HG02943 (cell line): ENCODE data around the gene SREBF2.
A peak's percentile ranks its signal among the peaks of the same experiment; 100 is the strongest.
"Not testable (repeated sequence)": the region's sequence is repeated elsewhere in the genome, so short reads cannot be mapped to it uniquely, and the experiment has no call there.

ENCODE experiments used
- ATAC-seq: cut with Tn5 transposase; IDR thresholded peaks from one replicate; pipeline ENCODE4 v1.9.1; 2021; ENCODE audit warnings: mild to moderate bottlenecking, low read depth, moderate library complexity; ENCODE audit not compliant: unreplicated experiment

Gene SREBF2

DNA sequence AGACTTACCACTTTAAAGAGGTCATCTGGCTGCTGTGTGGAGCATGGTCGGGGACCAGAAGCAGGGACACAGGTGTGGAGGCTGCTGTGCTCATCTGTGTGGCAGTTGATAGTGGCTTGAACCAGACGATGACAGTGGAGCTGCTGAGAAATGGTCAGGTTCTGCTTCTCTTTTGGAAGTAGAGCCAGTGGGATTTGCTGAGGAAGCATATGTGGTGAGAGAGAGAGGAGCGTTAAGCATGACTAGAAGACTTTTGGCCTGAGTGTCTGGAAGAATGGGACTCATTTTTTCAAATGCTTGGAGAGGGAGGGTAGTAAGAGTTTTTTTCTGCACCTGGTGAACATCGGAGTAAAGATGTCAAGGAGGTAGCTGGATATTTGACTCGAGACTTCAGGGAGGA, 12.5 kb upstream of the SREBF2 start:
- ATAC-seq = no peak

GRCh38 chr22:41821471-41822316, 11.2 kb upstream of the SREBF2 start:
- ATAC-seq = no peak

DNA sequence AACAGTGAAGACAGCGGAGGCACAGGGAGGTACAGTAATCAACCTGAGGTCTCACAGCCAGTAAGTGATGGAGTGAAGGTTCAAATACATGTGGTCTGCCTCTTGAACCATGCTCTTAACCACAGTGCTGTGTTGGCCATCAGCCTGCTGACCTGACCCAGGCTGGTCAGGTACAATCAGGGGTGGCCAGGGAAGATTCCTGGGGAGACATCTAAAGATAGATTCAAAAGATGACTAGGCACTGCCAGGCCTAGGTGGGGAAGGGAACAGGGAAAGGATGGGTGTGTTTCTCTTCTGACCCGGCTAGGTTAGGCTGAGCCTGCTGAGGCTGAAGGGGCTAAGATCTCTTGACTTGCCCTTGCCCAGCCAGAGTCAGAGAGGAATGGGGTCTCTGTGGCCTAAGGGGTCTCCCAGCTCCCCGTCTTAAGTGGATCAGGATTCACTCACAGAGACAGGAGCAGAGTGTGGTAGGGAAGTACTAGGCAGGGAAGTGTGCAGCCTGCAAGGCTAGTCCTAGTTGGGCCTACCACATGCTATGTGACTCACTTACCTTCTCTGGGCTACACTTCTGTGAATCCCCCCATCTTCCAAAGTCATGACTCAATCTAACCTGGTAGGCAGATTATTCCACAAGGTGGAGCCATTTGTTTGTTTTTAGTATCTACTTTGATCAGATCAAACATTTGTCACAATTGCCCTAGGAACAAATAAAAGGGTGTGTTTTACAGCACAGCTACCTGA, 10.4 kb upstream of the SREBF2 start:
- ATAC-seq = no peak

GRCh38 chr22:41823797-41824196, 9.1 kb upstream of the SREBF2 start:
- no peak for ATAC-seq

- ATAC-seq = no peak
Measured at GRCh38 chr22:41825376-41825775, 7.5 kb upstream of the SREBF2 start.

DNA sequence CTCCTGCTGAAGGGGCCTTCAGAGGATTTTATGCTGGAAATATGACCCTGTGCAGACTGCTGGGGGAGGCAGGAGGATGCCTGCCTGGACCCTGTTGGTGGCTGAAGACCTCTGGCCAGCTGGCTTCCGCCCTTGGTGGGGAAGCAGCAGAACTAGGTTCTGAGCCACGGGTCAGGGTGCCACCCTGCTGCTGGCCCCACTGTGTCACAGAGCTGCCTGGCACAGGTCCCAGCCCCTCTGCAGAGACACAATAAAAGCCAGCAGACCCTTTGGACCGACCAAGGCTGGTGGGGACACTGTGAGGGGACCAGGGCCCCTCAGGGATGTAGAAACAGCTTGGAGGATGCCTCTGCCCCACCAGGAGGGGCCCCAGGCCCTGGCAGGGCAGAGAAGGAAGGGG, 6.9 kb upstream of the SREBF2 start:
- no peak for ATAC-seq

DNA sequence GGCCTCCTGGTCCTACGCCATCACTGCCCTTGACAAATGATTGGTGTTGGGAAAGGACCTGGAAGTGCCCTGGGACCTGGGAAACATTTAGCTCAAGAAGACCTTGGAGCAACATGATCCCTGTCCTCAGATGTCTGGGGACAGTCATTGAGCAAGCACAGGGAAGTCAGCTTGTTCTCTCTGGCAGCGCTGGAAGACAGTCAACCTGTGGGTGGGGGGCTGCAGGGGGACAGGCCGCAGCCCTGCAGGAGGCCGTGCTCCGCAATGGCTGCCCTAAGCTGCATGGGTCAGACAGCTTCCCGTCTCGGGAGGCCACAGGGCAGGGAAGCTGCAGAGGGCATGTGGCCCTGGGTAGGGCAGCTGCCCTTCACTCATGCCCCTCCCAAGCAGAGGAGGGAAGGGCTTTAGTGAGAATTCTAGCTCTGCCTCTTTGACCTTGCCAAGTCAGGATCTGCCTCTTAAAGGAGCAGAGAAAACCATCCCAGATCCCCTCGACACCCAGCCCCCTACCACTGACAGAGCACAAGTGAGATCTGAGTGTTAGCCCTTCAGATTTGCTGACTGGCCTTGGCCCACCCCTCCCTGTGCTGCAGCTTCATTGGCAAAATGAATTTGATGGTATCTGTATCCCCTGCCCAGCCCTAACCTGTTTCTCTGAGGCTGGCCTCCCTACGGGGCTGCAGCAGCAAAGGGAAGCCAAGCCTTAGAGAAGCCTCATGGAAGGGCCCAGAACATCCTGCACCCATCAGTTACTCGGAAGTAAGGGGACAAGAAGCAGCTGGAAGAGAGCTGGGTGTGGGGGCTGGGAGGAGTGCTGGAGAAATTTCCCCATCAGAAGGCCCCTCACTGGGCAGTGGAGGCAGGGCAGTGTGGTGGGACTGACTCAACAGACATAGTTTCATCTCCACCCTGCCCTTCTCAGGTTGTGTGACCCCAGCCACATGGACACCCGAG, 6.2 kb upstream of the SREBF2 start:
- no peak for ATAC-seq

DNA sequence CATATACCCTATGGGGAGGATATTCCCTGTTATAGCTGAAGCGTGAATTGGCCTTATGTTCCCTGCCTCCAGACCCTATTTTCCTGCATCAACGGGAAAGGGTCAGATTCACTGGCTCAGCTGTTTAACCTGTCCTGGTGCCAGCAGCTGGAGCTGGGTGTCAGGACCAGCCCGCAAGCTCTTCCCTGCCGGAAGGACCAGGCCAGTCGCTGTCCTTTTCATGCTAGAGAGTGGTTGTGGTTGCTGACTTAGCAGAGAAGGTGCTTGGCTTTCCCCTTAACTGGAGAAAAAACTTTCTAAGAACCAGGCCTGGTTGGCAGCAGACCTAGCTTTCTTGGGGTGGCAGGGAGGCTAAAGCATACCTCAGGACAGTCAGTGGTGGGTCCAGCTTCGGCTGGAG, 5.2 kb upstream of the SREBF2 start:
- ATAC-seq = no peak

- ATAC-seq = no peak
Measured at GRCh38 chr22:41828516-41828915, 4.4 kb upstream of the SREBF2 start.

DNA sequence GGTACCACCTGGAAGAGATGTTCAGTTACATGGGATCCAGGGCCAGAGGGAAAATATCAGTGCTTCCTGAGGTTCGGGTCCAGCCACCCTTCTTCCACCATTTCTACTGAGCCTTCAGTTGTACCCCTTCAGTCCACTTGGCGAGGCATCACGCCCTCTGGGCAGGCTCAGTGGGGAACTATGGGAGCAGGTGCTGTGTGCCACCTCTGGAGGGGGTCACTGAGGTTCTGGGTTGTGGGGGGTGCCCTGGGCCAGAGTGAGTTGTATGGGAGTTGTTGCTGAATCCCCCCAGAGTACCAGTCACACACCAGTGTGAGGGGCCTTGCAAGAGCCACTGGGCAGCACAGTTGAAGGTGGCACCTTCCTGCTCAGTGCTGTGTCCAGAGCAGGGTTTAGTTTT, 2.7 kb upstream of the SREBF2 start:
- no peak for ATAC-seq

DNA sequence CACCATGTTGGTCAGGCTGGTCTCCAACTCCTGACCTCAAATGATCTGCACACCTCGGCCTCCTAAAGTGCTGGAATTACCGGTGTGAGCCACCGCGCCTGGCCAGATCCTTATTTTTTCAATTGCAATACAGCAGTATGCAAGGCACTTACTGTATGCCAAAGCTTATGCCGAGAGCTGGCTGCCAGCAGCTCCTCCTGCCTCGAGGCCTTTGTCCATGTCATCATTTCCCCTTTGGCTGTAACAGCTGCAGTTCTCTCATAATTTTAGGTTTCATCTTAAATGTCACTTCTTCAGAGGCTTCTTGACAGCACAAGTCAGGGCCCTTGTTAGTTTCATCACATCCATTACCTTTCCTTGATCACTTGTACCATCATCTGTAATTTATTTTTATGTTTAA, 1.5 kb upstream of the SREBF2 start:
- ATAC-seq = no peak

DNA sequence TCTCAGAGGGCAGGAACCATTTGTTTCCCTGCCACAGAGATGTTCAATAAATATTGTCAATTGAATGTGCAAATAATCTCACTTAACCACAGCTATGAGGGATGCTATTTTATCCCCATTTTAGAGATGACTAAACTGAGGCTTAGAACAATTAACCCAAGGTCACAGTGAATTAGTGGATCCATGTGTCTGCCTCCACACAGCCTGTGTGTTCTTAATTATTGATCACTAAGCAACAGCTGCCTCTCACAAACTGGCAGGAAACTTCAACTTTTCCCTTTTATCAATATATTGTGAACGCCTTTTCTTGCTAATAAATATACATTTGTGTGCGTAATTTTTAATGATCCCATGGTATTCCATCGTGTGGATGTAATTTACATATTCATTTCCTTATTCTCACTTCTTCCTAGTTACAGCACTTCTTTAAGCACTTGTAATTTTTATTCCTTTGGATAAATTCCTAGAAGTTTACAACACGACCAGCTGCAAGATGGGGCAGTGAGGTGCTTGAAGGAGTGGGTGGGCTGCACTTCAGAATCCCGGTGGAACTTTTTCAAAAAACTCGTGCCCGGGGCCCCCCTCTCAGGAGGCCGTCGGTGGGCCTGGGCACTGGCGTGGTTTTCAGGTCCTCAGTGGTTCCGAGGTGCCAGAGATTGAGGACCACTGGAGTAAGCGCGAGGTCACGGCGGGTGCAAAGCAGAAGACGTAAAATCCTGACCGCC, 915 bp upstream of the SREBF2 start:
- ATAC-seq = no peak

GRCh38 chr22:41833369-41834004, 582 bp downstream of the SREBF2 start:
- ATAC-seq = peak; percentile 24

GRCh38 chr22:41834005-41834944, 1.4 kb downstream of the SREBF2 start:
- ATAC-seq = no peak

DNA sequence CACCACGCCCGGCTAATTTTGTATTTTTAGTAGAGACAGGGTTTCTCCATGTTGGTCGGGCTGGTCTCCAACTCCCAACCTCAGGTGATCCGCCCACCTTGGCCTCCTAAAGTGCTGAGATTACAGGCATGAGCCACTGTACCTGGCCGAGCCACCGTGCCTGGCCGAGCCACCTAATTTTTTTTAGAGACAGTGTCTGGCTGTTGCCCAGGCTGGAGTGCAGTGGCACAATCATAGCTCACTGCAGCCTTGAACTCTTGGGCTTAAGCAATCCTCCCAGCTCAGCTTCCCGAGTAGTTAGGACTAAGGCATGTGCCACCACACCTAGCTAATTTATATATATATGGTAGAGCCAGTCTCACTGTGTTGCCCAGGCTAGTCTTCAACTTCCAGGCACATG, 2.6 kb downstream of the SREBF2 start:
- ATAC-seq = not testable (repeated sequence)

- no peak for ATAC-seq
Measured at GRCh38 chr22:41836551-41836950, 3.6 kb downstream of the SREBF2 start.

- no peak for ATAC-seq
Measured at GRCh38 chr22:41838842-41839618, 6.1 kb downstream of the SREBF2 start.

- no peak for ATAC-seq
Measured at GRCh38 chr22:41840216-41840615, 7.3 kb downstream of the SREBF2 start.
